Mucosa of descending colon (tissue), 3 donors: ENCODE results near the gene NRG3. TPM values are rescaled to one million over a fixed set of nuclear protein-coding genes. Genes with fewer than 3 reads are reported as not detected.

ENCODE experiments used
- ATAC-seq: fragments of 200-7000 bp; cut with Tn5 transposase; one replicate; pipeline ENCODE4 v1.9.1; 2020; ENCODE audit warnings: mild to moderate bottlenecking, moderate library complexity
- DNase-seq, 3 donors: peaks; one replicate each; pipeline ENCODE4 v3.0.0-alpha.2; 2020
- H3K36me3 ChIP-seq: fragments of 200-600 bp; one replicate; pipeline ENCODE4 v1.8.0; 2021; ENCODE audit warnings: low read depth, mild to moderate bottlenecking
- H3K4me1 ChIP-seq: fragments of 200-600 bp; one replicate; pipeline ENCODE4 v1.8.0; 2021; ENCODE audit warnings: low read depth, mild to moderate bottlenecking
- H3K4me3 ChIP-seq: fragments of 200-600 bp; one replicate; pipeline ENCODE4 v1.8.0; 2021; ENCODE audit warnings: mild to moderate bottlenecking
- H3K9me3 ChIP-seq: fragments of 200-600 bp; one replicate; pipeline ENCODE4 v1.8.0; 2021; ENCODE audit warnings: mild to moderate bottlenecking
- intact Hi-C, 2 donors: fragments of 100-400 bp; cut with DNase I in 1 of 2; cut with micrococcal nuclease in 1 of 2; formaldehyde crosslinking; loops; one replicate each; pipeline versions ENCODE4 v1.11.0 to v1.11.1; 2022; cut with DNase I, micrococcal nuclease
- total RNA-seq, 3 donors: library from RNA; stranded (reverse); fragmentation: NEBNext Ultra II Directional in 2 of 3; extraction: Animal tissue kit (Norgen Biotek cat#: 25700) in 2 of 3; gene quantifications; one replicate each; pipeline versions ENCODE4 v1.2.1 to v1.2.4, GENCODE V29; 2021 to 2023
- TF ChIP-seq, protein P1 (sequence below): fragments of 200-600 bp; IDR thresholded peaks from one replicate; pipeline ENCODE4 v1.8.0; 2022; ENCODE audit warnings: antibody characterized with exemption, mild to moderate bottlenecking
- donor health status: DM: no; HTN: no; CAD: no; lungs with moderate emphysema.
- donor health status: DM: no; HTN: no; CAD: no.
- donor health status: DM: no; HTN: yes; CAD: no.

NRG3 gene
- total RNA-seq, 3 donors from 2014 or later = 0.12 to 0.73 (median 0.23) TPM

GRCh38 chr10:82889728-82890127 is 1014.7 kb downstream of the NRG3 start:
- DNase-seq (no peak), ATAC-seq (no peak)
- Histone ChIP-seq H3K4me1 (no peaks in the 10 kb centered on the region), H3K9me3 (no peaks in the 10 kb centered on the region), H3K36me3 (no peaks in the 10 kb centered on the region), H3K4me3 (no peak overlapping the region)
- intact Hi-C loops = no loop called here
- TF ChIP-seq, protein P1, sequence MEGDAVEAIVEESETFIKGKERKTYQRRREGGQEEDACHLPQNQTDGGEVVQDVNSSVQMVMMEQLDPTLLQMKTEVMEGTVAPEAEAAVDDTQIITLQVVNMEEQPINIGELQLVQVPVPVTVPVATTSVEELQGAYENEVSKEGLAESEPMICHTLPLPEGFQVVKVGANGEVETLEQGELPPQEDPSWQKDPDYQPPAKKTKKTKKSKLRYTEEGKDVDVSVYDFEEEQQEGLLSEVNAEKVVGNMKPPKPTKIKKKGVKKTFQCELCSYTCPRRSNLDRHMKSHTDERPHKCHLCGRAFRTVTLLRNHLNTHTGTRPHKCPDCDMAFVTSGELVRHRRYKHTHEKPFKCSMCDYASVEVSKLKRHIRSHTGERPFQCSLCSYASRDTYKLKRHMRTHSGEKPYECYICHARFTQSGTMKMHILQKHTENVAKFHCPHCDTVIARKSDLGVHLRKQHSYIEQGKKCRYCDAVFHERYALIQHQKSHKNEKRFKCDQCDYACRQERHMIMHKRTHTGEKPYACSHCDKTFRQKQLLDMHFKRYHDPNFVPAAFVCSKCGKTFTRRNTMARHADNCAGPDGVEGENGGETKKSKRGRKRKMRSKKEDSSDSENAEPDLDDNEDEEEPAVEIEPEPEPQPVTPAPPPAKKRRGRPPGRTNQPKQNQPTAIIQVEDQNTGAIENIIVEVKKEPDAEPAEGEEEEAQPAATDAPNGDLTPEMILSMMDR = no peak

DNA sequence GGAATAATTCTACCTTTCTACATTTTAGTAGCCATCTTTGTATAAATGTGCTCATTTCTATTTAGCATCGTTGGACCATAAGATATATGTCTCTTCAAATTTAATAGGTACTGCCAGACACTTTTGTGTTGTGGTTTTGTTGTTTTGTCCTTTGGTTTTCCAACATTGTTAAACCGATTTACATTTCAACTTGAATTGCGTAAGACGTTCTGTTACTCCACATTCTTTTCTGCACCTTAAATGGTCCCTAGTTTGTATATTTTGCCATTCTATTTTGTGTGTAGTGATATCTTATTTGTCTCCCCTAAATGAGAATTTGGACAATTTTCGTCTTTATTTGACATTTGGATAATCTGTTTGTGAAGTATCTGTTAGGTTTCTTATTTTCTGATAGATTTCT is 1015.6 kb downstream of the NRG3 start:
- Histone ChIP-seq H3K4me3 (no peak overlapping the region), H3K9me3 (no peaks in the 10 kb centered on the region), H3K36me3 (no peaks in the 10 kb centered on the region), H3K4me1 (no peaks in the 10 kb centered on the region)
- DNase-seq (no peak), ATAC-seq (no peak)
- intact Hi-C loops = no loop called here
- TF ChIP-seq, protein P1 = no peak

DNA sequence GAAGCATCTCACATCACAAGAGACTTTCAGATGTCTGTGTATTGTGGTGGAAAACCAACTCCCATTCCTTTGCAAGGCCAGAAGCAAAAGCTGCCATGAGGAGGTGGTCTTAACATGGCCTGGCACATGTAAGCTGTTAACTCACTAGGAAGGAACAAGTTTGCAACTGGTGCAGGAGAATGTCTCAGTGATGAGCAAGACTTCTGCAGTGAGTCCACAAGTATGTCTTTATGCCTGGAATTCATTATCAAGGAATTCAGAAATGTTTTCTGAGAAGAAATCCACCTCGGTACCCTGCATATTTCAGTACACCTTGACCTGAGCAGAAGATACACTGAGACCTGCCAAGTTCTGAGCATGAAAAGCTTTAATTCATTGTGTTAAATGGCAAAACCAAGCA is 1033.1 kb downstream of the NRG3 start:
- Histone ChIP-seq H3K36me3 (no peaks in the 10 kb centered on the region), H3K9me3 (no peaks in the 10 kb centered on the region), H3K4me3 (no peak overlapping the region), H3K4me1 (no peaks in the 10 kb centered on the region)
- DNase-seq = no peak
- no peak for ATAC-seq
- intact Hi-C loops = no loop called here
- TF ChIP-seq, protein P1 = no peak

GRCh38 chr10:82908751-82909150 is 1033.8 kb downstream of the NRG3 start:
- TF ChIP-seq, protein P1 = no peak
- intact Hi-C loops = no loop called here
- no peaks in the 10 kb centered on the region for H3K4me1 ChIP-seq
- no peak for ATAC-seq
- no peak overlapping the region for H3K4me3 ChIP-seq
- H3K36me3 ChIP-seq = no peaks in the 10 kb centered on the region
- no peaks in the 10 kb centered on the region for H3K9me3 ChIP-seq
- DNase-seq = no peak

DNA sequence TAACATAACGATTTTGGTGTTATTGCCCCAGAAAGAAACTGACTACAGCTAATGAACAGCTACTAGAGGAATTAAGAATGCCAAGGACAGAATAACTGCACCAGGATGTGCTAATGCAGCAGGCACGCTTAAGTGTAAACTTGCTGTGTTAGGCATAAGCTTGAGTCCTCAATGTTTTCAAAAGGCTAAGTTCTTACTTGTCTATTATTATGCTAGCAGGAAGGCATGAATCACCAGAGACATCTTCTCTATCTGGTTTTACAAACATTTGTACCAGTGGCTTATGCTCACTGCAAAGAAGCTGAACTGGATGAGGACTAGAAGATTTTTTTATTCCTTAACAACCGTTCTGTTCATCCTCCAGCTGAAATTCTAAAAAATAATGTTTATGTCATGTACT is 1035.3 kb downstream of the NRG3 start:
- no peak for DNase-seq
- no peak overlapping the region for H3K4me3 ChIP-seq
- H3K4me1 ChIP-seq = no peaks in the 10 kb centered on the region
- TF ChIP-seq, protein P1 = no peak
- no peaks in the 10 kb centered on the region for H3K9me3 ChIP-seq
- no peak for ATAC-seq
- intact Hi-C loops = no loop called here
- H3K36me3 ChIP-seq = no peaks in the 10 kb centered on the region

DNA sequence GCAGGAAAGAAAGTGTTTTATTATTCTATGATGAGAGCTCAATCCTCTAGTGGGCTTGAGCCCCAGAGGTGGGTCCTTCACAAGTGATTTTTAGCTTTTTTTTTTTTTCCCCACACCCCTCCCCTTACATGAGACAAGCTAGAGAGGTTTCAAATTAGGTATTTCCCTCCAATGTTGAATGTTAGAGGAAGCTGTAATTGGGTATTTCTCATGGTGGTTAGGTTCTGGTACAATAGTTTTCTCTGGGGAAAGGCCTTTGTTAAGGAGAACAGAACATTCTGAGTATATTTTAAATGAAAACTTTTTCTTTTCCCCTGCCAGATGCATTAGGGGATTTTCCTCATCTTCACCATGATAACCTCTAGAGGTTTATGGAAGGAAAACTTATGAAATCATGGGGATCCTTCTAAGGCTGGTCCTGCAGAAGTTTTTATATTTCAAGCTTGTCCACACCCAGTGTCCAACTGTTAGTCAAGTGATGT is 1039.7 kb downstream of the NRG3 start:
- no peaks in the 10 kb centered on the region for H3K36me3 ChIP-seq
- DNase-seq (no peak), ATAC-seq (no peak)
- intact Hi-C loops = no loop called here
- TF ChIP-seq, protein P1 = no peak
- H3K9me3 ChIP-seq = peaks cover 2% of the 10 kb centered on the region
- no peaks in the 10 kb centered on the region for H3K4me1 ChIP-seq
- no peak overlapping the region for H3K4me3 ChIP-seq
